ENCODE results near the gene PTPN2. TPM values are rescaled to one million over a fixed set of nuclear protein-coding genes. Genes with fewer than 3 reads are reported as not detected.
"Not testable (repeated sequence)": the region's sequence is repeated elsewhere in the genome, so short reads cannot be mapped to it uniquely, and the experiment has no call there.

PTPN2 gene
- total RNA-seq, 1 experiment from 2014 or later: 31.9 TPM

GRCh38 chr18:12891561-12891960, 7.5 kb upstream of the PTPN2 start:
- DNase-seq (ENCODE audit: low spot score): no peak

DNA sequence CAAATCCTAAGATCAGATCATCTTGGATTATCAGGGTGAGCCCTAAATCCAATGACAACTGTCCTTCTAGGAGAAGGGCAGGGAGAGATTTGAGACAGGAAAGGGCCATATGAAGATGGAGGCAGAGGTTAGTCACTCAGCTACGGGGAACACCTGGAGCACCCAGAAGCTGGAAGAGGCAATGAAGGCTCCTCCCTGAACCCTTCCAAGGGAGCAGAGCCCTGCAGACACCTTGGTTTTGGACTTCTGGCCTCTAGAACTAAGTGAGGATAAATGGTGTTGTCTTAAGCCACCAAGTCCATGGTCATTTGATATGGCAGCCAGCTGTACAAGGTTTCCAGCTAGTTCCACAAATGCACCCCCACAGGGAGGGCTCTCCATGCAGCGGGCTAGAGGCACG, 6.9 kb upstream of the PTPN2 start:
- no peak for DNase-seq (ENCODE audit: low spot score)

DNA sequence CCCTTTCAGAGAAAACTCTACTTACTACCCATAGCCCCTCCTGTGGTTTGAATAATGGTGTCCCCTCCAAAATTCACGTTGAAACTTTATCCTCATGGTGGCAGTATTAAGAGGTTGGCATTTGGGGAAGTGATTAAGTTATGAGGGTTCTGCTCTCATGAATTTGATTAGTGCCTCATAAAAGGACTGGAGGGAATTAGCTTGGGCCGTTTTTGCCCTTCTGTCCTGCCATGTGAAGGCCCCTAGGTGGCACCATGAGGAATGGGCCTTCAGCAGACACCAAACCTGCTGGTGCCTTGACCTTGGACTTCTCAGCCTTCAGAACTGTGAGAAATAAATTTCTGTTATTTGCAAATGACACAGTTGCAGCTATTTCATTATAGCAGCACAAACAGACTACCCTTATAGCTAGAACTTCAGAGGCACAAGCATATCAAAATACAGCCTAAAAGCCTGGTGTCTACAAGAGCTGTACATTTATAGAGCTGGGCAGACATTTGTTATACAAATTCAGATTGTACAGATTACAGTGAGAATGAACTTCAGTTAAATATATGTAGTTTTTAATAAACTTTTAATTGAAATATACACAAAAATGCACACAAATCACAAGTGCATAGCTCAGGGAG, 2.6 kb upstream of the PTPN2 start:
- peak; percentile 22 for DNase-seq (ENCODE audit: low spot score)

GRCh38 chr18:12885500-12885899, 1.5 kb upstream of the PTPN2 start:
- DNase-seq (ENCODE audit: low spot score): no peak

- peak; percentile 14 for DNase-seq (ENCODE audit: low spot score)
Measured at GRCh38 chr18:12884406-12885323, 628 bp upstream of the PTPN2 start.

DNA sequence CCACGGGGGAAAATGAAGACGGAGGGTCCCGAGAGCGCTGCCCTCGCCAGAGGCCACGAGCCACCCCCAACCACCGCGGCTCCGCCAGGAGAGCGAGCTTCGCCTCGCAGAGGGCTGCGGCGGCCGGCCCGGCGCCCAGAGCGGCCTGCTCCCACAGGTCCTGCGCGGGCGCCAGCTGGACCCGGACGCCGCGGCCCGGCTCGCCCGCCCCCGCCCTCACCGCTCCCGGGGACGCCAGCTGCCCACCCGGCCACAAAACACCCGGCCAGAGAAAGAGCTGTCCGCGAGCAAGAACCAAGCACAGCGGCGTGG, 709 bp downstream of the PTPN2 start:
- DNase-seq (ENCODE audit: low spot score): no peak

DNA sequence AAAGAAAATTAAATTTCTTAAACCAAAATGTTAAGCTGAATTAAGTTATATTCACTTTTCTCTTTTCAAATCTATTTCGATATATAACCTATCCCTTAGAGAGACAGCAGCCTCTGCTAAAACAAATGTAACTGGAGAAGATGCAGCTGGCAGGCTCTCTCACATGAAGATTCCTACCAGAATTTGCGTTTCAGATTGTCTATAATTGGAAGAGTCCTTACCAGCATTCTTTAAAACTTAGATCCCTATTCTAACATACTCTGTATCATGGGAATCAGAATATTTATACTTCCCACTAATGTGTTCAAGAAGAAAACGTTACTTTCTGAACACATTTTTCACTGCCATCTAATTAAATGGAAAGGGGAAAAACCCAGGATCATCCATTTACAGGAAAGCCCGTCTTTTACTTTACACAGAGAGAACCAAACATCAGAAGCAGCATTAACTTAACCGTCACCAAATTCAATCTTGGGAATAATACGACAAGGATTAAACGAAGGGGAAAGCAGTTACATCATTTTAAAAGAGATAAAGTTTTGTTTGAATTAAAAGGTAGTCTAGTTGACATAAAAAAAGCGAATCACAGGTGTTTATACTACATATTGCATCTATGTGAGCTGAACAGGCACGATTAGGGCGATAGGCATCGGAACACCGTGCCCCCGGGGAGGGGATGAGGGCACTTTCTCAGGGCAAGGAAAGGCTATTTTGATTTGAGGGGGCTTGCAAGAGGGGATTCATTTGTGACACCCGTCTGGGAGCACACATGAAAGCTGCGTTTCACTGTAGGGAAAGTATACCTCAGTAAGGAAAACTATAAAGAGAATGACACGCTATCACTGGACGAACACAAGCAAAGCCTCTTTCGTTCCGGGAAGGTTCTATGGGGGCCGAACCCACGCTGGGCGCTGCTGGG, 1.3 kb downstream of the PTPN2 start:
- no peak for DNase-seq (ENCODE audit: low spot score)

GRCh38 chr18:12880541-12880910, 3.5 kb downstream of the PTPN2 start:
- no peak for DNase-seq (ENCODE audit: low spot score)

DNA sequence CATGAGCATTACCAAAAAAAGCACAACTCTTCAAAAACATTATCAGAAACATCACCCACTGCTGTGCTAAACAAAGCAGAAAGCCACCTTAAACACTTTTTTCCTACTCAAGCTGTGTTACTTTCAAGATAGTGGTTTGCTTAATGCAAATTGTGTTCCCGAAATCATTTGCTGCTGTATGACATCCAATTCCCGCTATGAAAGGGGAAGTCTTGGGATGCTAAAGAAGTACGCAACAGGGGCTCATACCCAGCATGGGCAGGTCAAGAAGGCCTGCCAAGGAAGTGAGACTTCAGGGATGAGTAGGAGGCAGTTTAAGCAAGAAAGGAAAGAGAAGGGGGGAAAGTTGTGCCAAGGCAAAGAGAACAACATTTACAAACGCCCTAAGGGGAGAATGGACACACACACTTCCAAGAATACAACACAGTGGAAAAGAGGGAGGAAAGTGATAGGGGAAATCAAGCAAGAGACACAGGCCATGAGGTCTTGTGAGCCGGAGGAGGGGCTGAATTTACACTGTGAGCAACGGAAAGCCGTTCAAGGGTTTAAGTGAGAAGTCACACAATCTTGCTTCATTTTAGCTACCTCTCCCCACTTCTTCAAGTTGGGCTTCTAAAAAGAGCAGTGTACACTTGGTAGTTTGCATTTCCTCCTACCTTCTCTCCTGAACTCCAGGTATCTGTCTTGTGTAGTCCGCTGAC, 4.0 kb downstream of the PTPN2 start:
- DNase-seq (ENCODE audit: low spot score): no peak

- DNase-seq (ENCODE audit: low spot score): not testable (repeated sequence)
Measured at GRCh38 chr18:12874992-12875391, 9.0 kb downstream of the PTPN2 start.

- not testable (repeated sequence) for DNase-seq (ENCODE audit: low spot score)
Measured at GRCh38 chr18:12873961-12874567, 10.0 kb downstream of the PTPN2 start.

DNA sequence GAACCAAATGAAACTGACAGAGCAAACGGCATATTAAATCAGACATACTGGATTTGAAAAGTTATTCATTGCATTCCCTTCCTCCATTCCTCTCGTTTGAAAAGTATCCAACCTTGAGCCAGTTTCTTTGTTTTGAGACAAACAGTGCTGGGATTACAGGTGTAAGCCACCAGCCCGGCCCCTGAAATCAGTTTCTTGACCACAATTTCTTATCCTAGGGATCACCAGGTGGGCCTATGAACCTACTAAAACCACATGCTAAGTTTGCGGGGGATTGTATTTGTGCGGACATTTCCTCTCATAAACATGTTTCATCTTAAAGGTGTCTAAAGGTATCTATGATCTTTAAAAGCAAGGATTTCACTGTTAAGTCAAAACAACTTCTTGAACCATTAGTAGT, 11.6 kb downstream of the PTPN2 start:
- DNase-seq (ENCODE audit: low spot score): no peak

GRCh38 chr18:12868576-12868975, 15.5 kb downstream of the PTPN2 start:
- no peak for DNase-seq (ENCODE audit: low spot score)

DNA sequence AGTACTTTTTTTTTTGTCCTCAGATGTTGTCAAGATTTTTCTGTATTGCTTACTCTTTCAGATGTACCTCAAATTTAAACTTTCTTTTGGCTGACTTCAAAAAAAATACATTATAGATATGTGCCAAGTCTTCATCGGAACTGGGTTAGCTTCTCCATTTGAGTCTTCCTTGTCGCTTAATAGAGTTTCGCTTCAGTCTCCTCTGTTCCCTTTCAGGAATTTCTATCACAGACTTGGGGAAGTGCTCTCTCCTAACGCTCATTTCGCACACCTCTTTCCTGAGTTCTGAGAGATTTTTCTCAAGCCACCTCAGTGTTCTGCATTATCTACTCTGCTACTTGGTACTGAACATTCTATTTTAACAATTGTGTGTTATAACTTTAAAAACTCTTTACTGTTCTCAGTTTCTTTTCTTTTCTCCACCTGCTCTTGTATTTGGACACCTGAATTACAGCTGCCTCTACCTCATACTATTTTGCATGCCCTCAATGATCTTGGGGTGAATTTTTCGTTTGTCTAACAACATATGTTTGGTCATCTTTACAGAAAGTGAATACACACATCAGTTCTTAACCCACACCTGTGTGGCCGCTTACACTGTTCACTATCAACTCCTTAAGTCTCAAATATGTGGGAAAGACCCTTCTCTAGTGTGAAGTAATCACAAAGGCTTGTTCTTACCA, 16.5 kb downstream of the PTPN2 start:
- DNase-seq (ENCODE audit: low spot score): no peak

DNA sequence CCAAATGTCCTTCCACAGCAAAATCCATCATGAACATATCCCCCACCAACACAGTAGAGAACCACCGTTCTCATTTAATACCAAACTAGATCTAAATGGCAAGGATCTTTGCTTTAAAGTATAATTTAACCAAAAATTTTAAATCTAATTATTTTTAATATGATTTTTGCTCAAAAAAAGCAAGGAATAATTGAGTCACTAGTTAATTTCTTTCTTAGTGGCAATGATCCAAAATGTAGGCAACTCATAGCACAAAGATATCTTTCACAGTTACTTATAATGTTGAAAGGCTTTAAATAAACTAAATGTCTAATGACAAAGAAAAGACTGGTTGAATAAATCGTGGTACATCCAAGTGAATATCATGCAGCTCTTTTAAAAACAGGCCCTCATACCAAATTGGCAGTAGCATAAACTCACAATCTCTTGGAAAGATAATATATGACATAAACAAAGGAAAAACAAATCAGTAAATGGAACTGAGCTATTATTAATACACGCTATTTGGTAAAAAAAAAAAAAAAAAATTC, 20.3 kb downstream of the PTPN2 start:
- no peak for DNase-seq (ENCODE audit: low spot score)

- no peak for DNase-seq (ENCODE audit: low spot score)
Measured at GRCh38 chr18:12862874-12863482, 21.1 kb downstream of the PTPN2 start.

- peak; percentile 23 for DNase-seq (ENCODE audit: low spot score)
Measured at GRCh38 chr18:12862467-12862866, 21.6 kb downstream of the PTPN2 start.

GRCh38 chr18:12861637-12862036, 22.4 kb downstream of the PTPN2 start:
- DNase-seq (ENCODE audit: low spot score): no peak

DNA sequence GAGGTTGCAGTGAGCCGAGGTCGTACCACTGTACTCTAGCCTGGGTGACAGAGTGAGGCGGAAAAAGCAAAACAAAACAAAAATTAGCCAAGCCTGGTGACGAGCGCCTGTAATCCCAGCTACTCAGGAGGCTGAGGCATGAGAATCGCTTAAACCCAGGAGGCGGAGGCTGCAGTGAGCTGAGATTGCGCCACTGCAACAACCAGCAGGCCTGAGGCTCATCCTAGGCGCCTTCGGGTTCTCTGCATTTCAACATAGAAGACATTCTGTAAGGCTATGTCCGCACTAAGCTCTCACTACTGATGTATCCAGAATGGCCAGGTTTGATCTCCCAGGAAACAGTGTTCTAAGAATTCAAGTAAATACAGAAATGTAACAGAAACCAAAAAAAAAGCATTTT, 23.5 kb downstream of the PTPN2 start:
- DNase-seq (ENCODE audit: low spot score): no peak

GRCh38 chr18:12858991-12859390, 25.0 kb downstream of the PTPN2 start:
- DNase-seq (ENCODE audit: low spot score): no peak

Measured in H4 (cell line).